ENCODE data around the gene ZNF8. TPM values are rescaled to one million over a fixed set of nuclear protein-coding genes. Genes with fewer than 3 reads are reported as not detected.

ZNF8 gene
- polyA plus RNA-seq, 4 donors: 0.54 to 4.3 (median 1.5) TPM

GRCh38 chr19:58261968-58262921 lies 16.5 kb upstream of the ZNF8 start:
- DNase-seq: no peak
- peaks cover 28 to 100% of the 10 kb centered on the region in 2 donors for H3K9me3 ChIP-seq (ENCODE audit: control insufficient read depth in 2 of 2, insufficient read depth in 1 of 2, low read depth in 1 of 2, low read length in 1 of 2)
- H3K36me3 ChIP-seq (ENCODE audit: control insufficient read depth in 3 of 3, insufficient read depth in 2 of 3, low read depth in 1 of 3, low read length in 3 of 3): peaks cover 15 to 59% (median 36%) of the 10 kb centered on the region in 3 donors
- 96 to 98% (median 98%) methylated on average over 19 of the region's 19 CpGs for WGBS, 3 donors
- H3K27me3 ChIP-seq (ENCODE audit: control insufficient read depth in 3 of 3, insufficient read depth in 3 of 3, low read length in 3 of 3): no peaks in the 10 kb centered on the region
- H3K4me3 ChIP-seq (ENCODE audit: low read depth in 1 of 3, low read length in 3 of 3): no peak overlapping the region
- no peak for FAIRE-seq
- no peaks in the 10 kb centered on the region for H3K4me1 ChIP-seq (ENCODE audit: control insufficient read depth in 3 of 3, insufficient read depth in 2 of 3, low read depth in 1 of 3, low read length in 2 of 3)
- no peak overlapping the region for H3K27ac ChIP-seq (ENCODE audit: low read depth in 1 of 3, low read length in 2 of 3)

GRCh38 chr19:58262922-58263296 lies 15.8 kb upstream of the ZNF8 start:
- no peak overlapping the region for H3K4me3 ChIP-seq (ENCODE audit: low read depth in 1 of 3, low read length in 3 of 3)
- no peak overlapping the region for H3K27ac ChIP-seq (ENCODE audit: low read depth in 1 of 3, low read length in 2 of 3)
- H3K4me1 ChIP-seq (ENCODE audit: control insufficient read depth in 3 of 3, insufficient read depth in 2 of 3, low read depth in 1 of 3, low read length in 2 of 3): no peaks in the 10 kb centered on the region
- peaks cover 15 to 53% (median 31%) of the 10 kb centered on the region in 3 donors for H3K36me3 ChIP-seq (ENCODE audit: control insufficient read depth in 3 of 3, insufficient read depth in 2 of 3, low read depth in 1 of 3, low read length in 3 of 3)
- H3K9me3 ChIP-seq (ENCODE audit: control insufficient read depth in 2 of 2, insufficient read depth in 1 of 2, low read depth in 1 of 2, low read length in 1 of 2): peaks cover 22 to 100% of the 10 kb centered on the region in 2 donors
- no peak for FAIRE-seq
- no peak for DNase-seq
- 96 to 98% (median 98%) methylated on average over 7 of the region's 7 CpGs for WGBS, 3 donors
- no peaks in the 10 kb centered on the region for H3K27me3 ChIP-seq (ENCODE audit: control insufficient read depth in 3 of 3, insufficient read depth in 3 of 3, low read length in 3 of 3)

DNA sequence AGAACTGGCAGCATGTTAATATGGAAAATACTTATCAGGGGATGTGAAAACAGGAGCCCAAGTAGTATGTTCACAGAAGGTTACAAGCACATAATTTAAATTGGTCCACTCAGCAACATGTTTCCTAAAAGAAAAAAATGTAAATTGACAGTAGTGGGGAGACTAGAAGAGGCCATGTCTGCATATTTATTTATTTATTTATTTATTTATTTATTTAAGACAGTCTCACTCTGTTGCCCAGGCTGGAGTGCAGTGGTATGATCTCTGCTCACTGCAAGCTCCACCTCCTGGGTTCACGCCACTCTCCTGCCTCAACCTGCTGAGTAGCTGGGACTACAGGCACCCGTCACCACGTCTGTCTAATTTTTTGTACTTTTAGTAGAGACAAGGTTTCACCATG lies 13.7 kb upstream of the ZNF8 start:
- Histone ChIP-seq H3K27ac (ENCODE audit: low read depth in 1 of 3, low read length in 2 of 3) (no peak overlapping the region), H3K4me3 (ENCODE audit: low read depth in 1 of 3, low read length in 3 of 3) (no peak overlapping the region), H3K4me1 (ENCODE audit: control insufficient read depth in 3 of 3, insufficient read depth in 2 of 3, low read depth in 1 of 3, low read length in 2 of 3) (no peaks in the 10 kb centered on the region), H3K27me3 (ENCODE audit: control insufficient read depth in 3 of 3, insufficient read depth in 3 of 3, low read length in 3 of 3) (no peaks in the 10 kb centered on the region), H3K36me3 (ENCODE audit: control insufficient read depth in 3 of 3, insufficient read depth in 2 of 3, low read depth in 1 of 3, low read length in 3 of 3) (peaks cover 8 to 36% (median 19%) of the 10 kb centered on the region in 3 donors), H3K9me3 (ENCODE audit: control insufficient read depth in 2 of 2, insufficient read depth in 1 of 2, low read depth in 1 of 2, low read length in 1 of 2) (peaks cover 18 to 96% of the 10 kb centered on the region in 2 donors)
- FAIRE-seq (no peak), DNase-seq (no peak)
- WGBS, 3 donors: 96 to 99% (median 98%) methylated on average over 3 of the region's 3 CpGs

DNA sequence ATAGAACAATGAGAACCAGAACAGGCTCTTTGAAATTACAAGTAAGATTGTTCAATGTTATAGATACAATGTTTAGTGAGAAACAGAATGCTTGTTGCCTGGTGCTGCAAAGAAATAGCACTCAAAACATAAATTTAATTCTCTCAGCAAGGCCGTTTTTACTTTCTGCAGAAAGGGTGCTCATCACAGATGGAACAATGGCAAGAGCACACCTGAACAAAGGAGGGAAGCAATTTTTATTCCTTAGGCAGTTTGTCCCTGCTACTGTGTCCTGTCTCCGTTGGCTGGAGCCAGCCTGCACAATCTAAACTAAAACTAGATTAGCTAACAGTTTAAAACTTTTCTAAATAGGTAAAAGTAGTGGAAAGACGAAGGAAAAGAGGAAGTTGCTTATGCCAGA lies 10.4 kb upstream of the ZNF8 start:
- Histone ChIP-seq H3K27me3 (ENCODE audit: control insufficient read depth in 3 of 3, insufficient read depth in 3 of 3, low read length in 3 of 3) (no peaks in the 10 kb centered on the region), H3K4me3 (ENCODE audit: low read depth in 1 of 3, low read length in 3 of 3) (no peak overlapping the region), H3K36me3 (ENCODE audit: control insufficient read depth in 3 of 3, insufficient read depth in 2 of 3, low read depth in 1 of 3, low read length in 3 of 3) (peaks cover 3 to 36% (median 9%) of the 10 kb centered on the region in 3 donors), H3K4me1 (ENCODE audit: control insufficient read depth in 3 of 3, insufficient read depth in 2 of 3, low read depth in 1 of 3, low read length in 2 of 3) (no peaks in the 10 kb centered on the region), H3K27ac (ENCODE audit: low read depth in 1 of 3, low read length in 2 of 3) (no peak overlapping the region), H3K9me3 (ENCODE audit: control insufficient read depth in 2 of 2, insufficient read depth in 1 of 2, low read depth in 1 of 2, low read length in 1 of 2) (peaks cover 15 to 93% of the 10 kb centered on the region in 2 donors)
- 91 to 98% (median 91%) methylated on average over 3 of the region's 3 CpGs for WGBS, 3 donors
- no peak for FAIRE-seq
- DNase-seq: no peak

DNA sequence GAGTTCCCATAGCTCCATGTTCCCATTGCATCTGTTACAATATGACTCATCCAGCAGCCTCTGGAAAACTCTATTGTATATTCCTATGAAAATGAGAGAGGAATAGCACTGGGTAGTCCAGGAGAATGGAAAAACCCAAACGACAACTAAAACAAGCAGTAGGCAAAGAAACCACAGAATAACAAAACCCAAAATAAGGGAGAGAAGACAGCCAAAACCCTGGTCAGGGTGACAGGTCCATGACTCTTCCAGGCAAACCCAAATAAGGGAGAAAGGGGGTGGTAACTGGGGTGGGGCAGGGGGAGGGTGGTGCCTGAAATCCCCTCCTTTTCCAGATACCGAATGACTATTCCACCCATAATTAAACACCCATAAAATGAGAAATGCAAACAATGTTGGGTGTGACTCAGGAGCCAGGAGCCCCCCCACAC lies 4.0 kb upstream of the ZNF8 start:
- Histone ChIP-seq H3K27ac (ENCODE audit: low read depth in 1 of 3, low read length in 2 of 3) (no peak overlapping the region), H3K4me3 (ENCODE audit: low read depth in 1 of 3, low read length in 3 of 3) (no peak overlapping the region), H3K4me1 (ENCODE audit: control insufficient read depth in 3 of 3, insufficient read depth in 2 of 3, low read depth in 1 of 3, low read length in 2 of 3) (peaks cover 0 to 4% (median 0%) of the 10 kb centered on the region in 3 donors), H3K9me3 (ENCODE audit: control insufficient read depth in 2 of 2, insufficient read depth in 1 of 2, low read depth in 1 of 2, low read length in 1 of 2) (peaks cover 6 to 67% of the 10 kb centered on the region in 2 donors), H3K36me3 (ENCODE audit: control insufficient read depth in 3 of 3, insufficient read depth in 2 of 3, low read depth in 1 of 3, low read length in 3 of 3) (peaks cover 3 to 34% (median 4%) of the 10 kb centered on the region in 3 donors), H3K27me3 (ENCODE audit: control insufficient read depth in 3 of 3, insufficient read depth in 3 of 3, low read length in 3 of 3) (no peaks in the 10 kb centered on the region)
- 60 to 81% (median 67%) methylated on average over 2 of the region's 2 CpGs for WGBS, 3 donors
- DNase-seq (peak in 1 of 2 donors; percentile 6), FAIRE-seq (no peak)

DNA sequence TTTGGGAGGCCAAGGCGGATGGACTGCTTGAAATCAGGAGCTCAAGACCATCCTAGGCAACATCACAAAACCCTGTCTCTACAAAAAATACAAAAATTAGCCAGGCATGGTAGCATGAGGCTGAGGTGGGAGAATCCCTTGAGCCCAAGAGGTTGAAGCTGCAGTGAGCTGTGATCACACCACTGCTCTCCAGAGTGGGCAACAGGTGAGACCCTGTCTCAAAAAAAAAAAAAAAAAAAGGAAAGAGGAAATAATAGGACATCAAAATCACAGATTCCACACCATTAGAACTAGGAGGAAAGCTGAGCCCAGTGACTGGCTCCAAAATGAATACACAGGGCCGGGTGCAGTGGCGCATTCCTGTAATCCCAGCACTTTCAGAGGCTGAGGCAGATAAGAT lies 3.2 kb upstream of the ZNF8 start:
- no peak for DNase-seq

DNA sequence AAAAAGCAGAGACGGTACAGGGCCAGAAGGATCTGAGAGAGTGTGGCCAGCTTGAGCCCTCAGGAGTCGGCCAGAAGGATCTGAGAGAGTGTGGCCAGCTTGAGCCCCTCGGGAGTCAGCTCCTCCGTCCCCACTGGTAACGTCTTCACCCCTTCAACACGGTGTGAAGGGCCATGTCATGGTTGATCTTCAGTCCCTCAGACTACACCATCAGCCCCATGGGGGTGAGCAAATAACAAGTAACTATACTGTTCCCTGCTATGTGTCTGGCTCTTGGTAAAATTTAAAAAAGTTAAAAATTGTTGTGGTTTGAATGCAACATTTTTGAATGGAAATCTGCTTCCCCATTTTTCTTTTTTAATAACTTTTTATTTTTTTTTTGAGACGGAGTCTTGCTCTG lies 1.6 kb upstream of the ZNF8 start:
- Histone ChIP-seq H3K9me3 (ENCODE audit: control insufficient read depth in 2 of 2, insufficient read depth in 1 of 2, low read depth in 1 of 2, low read length in 1 of 2) (peaks cover under 1 to 44% of the 10 kb centered on the region in 2 donors), H3K4me3 (ENCODE audit: low read depth in 1 of 3, low read length in 3 of 3) (no peak overlapping the region), H3K4me1 (ENCODE audit: control insufficient read depth in 3 of 3, insufficient read depth in 2 of 3, low read depth in 1 of 3, low read length in 2 of 3) (peaks cover 0 to 9% (median 0%) of the 10 kb centered on the region in 3 donors), H3K27ac (ENCODE audit: low read depth in 1 of 3, low read length in 2 of 3) (no peak overlapping the region), H3K36me3 (ENCODE audit: control insufficient read depth in 3 of 3, insufficient read depth in 2 of 3, low read depth in 1 of 3, low read length in 3 of 3) (peaks cover 0 to 31% (median 1%) of the 10 kb centered on the region in 3 donors), H3K27me3 (ENCODE audit: control insufficient read depth in 3 of 3, insufficient read depth in 3 of 3, low read length in 3 of 3) (no peaks in the 10 kb centered on the region)
- 91 to 98% (median 97%) methylated on average over 7 of the region's 7 CpGs for WGBS, 3 donors
- FAIRE-seq: no peak
- DNase-seq: no peak

More for the DNA sequence above, 3.2 kb upstream of the ZNF8 start:
- no peak for FAIRE-seq
- H3K9me3 ChIP-seq (ENCODE audit: control insufficient read depth in 2 of 2, insufficient read depth in 1 of 2, low read depth in 1 of 2, low read length in 1 of 2): peaks cover 3 to 60% of the 10 kb centered on the region in 2 donors
- H3K27ac ChIP-seq (ENCODE audit: low read depth in 1 of 3, low read length in 2 of 3): no peak overlapping the region
- H3K4me3 ChIP-seq (ENCODE audit: low read depth in 1 of 3, low read length in 3 of 3): no peak overlapping the region
- H3K27me3 ChIP-seq (ENCODE audit: control insufficient read depth in 3 of 3, insufficient read depth in 3 of 3, low read length in 3 of 3): no peaks in the 10 kb centered on the region
- H3K4me1 ChIP-seq (ENCODE audit: control insufficient read depth in 3 of 3, insufficient read depth in 2 of 3, low read depth in 1 of 3, low read length in 2 of 3): peaks cover 0 to 9% (median 0%) of the 10 kb centered on the region in 3 donors
- H3K36me3 ChIP-seq (ENCODE audit: control insufficient read depth in 3 of 3, insufficient read depth in 2 of 3, low read depth in 1 of 3, low read length in 3 of 3): peaks cover 0 to 34% (median 4%) of the 10 kb centered on the region in 3 donors
- WGBS, 3 donors: 95 to 96% (median 96%) methylated on average over 3 of the region's 3 CpGs

DNA sequence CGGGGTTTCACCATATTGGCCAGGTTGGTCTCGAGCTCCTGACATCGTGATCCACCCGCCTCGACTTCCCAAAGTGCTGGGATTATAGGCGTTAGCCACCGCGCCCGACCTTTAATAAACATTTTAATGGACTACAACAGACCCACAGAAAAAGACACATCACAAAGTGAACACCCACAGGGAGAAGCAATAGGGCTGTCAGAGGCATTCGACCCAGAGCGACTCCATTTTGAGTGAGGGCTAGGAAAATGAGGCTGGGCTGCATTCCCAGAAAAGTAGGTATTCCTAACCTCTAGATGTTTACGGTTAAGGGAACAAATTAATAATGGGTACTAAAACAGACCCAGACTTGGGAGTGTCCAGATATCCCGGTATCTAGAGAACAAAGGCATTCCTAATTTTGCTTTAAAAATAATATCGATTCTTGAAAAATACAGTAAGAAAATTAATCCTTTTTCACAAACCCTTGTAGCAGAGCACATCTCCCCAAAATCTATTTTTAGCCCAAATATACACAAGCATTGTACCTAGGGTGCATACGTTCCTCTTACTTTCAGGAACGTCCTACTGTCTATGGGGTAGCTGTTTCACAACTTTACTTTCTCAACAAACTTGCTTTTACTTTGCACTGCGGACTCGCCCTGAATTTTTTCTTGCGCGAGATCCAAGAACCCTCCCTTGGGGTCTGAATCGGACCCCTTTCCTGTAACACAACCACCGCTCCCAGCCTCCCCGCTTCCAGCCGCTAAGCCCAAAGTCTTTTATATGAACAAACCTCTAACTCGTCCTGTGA lies 811 bp upstream of the ZNF8 start:
- DNase-seq (no peak), FAIRE-seq (no peak)
- Histone ChIP-seq H3K4me1 (ENCODE audit: control insufficient read depth in 3 of 3, insufficient read depth in 2 of 3, low read depth in 1 of 3, low read length in 2 of 3) (peaks cover 0 to 9% (median 0%) of the 10 kb centered on the region in 3 donors), H3K9me3 (ENCODE audit: control insufficient read depth in 2 of 2, insufficient read depth in 1 of 2, low read depth in 1 of 2, low read length in 1 of 2) (peaks cover 0 to 38% of the 10 kb centered on the region in 2 donors), H3K4me3 (ENCODE audit: low read depth in 1 of 3, low read length in 3 of 3) (peak overlapping the region; percentile 46 to 100 (median 87)), H3K27ac (ENCODE audit: low read depth in 1 of 3, low read length in 2 of 3) (peak overlapping the region in 2 of 3 donors; percentile 86 to 92), H3K27me3 (ENCODE audit: control insufficient read depth in 3 of 3, insufficient read depth in 3 of 3, low read length in 3 of 3) (no peaks in the 10 kb centered on the region), H3K36me3 (ENCODE audit: control insufficient read depth in 3 of 3, insufficient read depth in 2 of 3, low read depth in 1 of 3, low read length in 3 of 3) (peaks cover 0 to 30% (median 1%) of the 10 kb centered on the region in 3 donors)
- 39 to 46% (median 44%) methylated on average over 25 of the region's 25 CpGs for WGBS, 3 donors

Measured in small intestine (tissue), 7 donors.